Thyroid gland (tissue), 4 donors: ENCODE results near the gene MKRN2OS.

Source experiments
- CTCF ChIP-seq, 6 experiments: fragments of 200-600 bp in 3 of 6; fragments of 450-650 bp in 3 of 6; sonication (generic) in 3 of 6; IDR thresholded peaks; one replicate each; pipeline ENCODE4 v1.5.1; 2016 to 2019; ENCODE audit warnings: antibody characterized with exemption in 6 of 6, mild to moderate bottlenecking in 2 of 6, inconsistent platforms in 1 of 6, moderate library complexity in 1 of 6
- POLR2A ChIP-seq, 2 donors: fragments of 450-650 bp; IDR thresholded peaks; one replicate each; pipeline ENCODE4 v1.6.1; 2017; ENCODE audit warnings: antibody characterized with exemption in 2 of 2, mild to moderate bottlenecking in 2 of 2, moderate library complexity in 1 of 2

- TF ChIP-seq CTCF (IDR thresholded peaks at IDR 0.05) (no peak), POLR2A (IDR thresholded peaks at IDR 0.05) (no peak)
Observed at GRCh38 chr3:12571986-12572385, 26.7 kb upstream of the MKRN2OS start.
